PFSK-1 (cell line): ENCODE results near the gene IFNW1.

ENCODE experiments used
- FOXP2 ChIP-seq: optimal IDR thresholded peaks from 2 replicates; pipeline ENCODE3; 2011; ENCODE audit warnings: borderline replicate concordance, control low read depth, inconsistent platforms; ENCODE audit not compliant: insufficient read depth; ENCODE audit errors: extremely low read length, extremely low read depth
- POLR2AphosphoS5 ChIP-seq: IDR thresholded peaks from 2 replicates; pipeline ENCODE4 v1.6.1; 2012; ENCODE audit warnings: low read depth, mild to moderate bottlenecking, control low read depth, low read length, moderate library complexity
- SIN3A ChIP-seq: IDR thresholded peaks from 2 replicates; pipeline ENCODE4 v1.6.1; 2012; ENCODE audit warnings: mild to moderate bottlenecking, low read length, moderate library complexity, borderline replicate concordance; ENCODE audit not compliant: insufficient read depth
- TAF1 ChIP-seq: IDR thresholded peaks from 2 replicates; pipeline ENCODE4 v1.6.1; 2012; ENCODE audit warnings: low read length, control low read depth, borderline replicate concordance; ENCODE audit not compliant: insufficient read depth
- TF ChIP-seq, protein P1 (sequence below), 2 experiments: IDR thresholded peaks; 2 replicates each; pipeline versions ENCODE4 v1.6.1 to v1.8.0; 2011 to 2012; ENCODE audit warnings: low read depth in 2 of 2, low read length in 2 of 2, control low read depth in 1 of 2, inconsistent platforms in 1 of 2, mild to moderate bottlenecking in 1 of 2, moderate library complexity in 1 of 2; ENCODE audit not compliant: insufficient read depth in 1 of 2

The IFNW1 gene

GRCh38 chr9:21121079-21121478 lies 20.6 kb downstream of the IFNW1 start:
- TF ChIP-seq FOXP2 (no peak), TAF1 (no peak), POLR2AphosphoS5 (no peak), SIN3A (no peak)
- TF ChIP-seq, protein P1, sequence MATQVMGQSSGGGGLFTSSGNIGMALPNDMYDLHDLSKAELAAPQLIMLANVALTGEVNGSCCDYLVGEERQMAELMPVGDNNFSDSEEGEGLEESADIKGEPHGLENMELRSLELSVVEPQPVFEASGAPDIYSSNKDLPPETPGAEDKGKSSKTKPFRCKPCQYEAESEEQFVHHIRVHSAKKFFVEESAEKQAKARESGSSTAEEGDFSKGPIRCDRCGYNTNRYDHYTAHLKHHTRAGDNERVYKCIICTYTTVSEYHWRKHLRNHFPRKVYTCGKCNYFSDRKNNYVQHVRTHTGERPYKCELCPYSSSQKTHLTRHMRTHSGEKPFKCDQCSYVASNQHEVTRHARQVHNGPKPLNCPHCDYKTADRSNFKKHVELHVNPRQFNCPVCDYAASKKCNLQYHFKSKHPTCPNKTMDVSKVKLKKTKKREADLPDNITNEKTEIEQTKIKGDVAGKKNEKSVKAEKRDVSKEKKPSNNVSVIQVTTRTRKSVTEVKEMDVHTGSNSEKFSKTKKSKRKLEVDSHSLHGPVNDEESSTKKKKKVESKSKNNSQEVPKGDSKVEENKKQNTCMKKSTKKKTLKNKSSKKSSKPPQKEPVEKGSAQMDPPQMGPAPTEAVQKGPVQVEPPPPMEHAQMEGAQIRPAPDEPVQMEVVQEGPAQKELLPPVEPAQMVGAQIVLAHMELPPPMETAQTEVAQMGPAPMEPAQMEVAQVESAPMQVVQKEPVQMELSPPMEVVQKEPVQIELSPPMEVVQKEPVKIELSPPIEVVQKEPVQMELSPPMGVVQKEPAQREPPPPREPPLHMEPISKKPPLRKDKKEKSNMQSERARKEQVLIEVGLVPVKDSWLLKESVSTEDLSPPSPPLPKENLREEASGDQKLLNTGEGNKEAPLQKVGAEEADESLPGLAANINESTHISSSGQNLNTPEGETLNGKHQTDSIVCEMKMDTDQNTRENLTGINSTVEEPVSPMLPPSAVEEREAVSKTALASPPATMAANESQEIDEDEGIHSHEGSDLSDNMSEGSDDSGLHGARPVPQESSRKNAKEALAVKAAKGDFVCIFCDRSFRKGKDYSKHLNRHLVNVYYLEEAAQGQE (IDR thresholded peaks at IDR 0.05; ENCODE audit: insufficient read depth in 1 of 2, low read depth in 2 of 2, low read length in 2 of 2), result no peak

- TF ChIP-seq POLR2AphosphoS5 (no peak), TAF1 (no peak), SIN3A (no peak), FOXP2 (no peak)
- TF ChIP-seq, protein P1 (IDR thresholded peaks at IDR 0.05; ENCODE audit: insufficient read depth in 1 of 2, low read depth in 2 of 2, low read length in 2 of 2), result no peak
Observed at GRCh38 chr9:21119093-21119770, 22.4 kb downstream of the IFNW1 start.

DNA sequence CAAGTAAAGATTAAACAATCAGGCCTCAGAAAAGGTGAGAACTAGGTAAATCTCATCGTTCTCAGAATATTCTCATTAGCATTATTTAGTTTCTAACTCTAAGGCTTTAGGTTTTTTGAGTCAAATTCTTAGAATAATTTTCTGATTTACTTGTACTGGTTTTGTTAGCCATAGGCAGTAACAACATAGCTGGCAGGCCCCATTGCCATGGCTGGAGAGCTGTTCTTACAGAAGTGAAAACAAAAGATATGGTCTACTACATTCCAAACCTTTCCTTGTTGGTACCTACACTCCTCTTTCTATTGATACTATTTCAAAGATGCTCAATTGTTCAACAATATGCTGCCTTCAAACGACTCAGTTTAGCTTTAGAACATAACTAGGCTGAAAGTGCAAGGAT lies 27.3 kb downstream of the IFNW1 start:
- TF ChIP-seq TAF1 (no peak), POLR2AphosphoS5 (no peak), SIN3A (no peak), FOXP2 (no peak)
- TF ChIP-seq, protein P1 (IDR thresholded peaks at IDR 0.05; ENCODE audit: insufficient read depth in 1 of 2, low read depth in 2 of 2, low read length in 2 of 2), result no peak

DNA sequence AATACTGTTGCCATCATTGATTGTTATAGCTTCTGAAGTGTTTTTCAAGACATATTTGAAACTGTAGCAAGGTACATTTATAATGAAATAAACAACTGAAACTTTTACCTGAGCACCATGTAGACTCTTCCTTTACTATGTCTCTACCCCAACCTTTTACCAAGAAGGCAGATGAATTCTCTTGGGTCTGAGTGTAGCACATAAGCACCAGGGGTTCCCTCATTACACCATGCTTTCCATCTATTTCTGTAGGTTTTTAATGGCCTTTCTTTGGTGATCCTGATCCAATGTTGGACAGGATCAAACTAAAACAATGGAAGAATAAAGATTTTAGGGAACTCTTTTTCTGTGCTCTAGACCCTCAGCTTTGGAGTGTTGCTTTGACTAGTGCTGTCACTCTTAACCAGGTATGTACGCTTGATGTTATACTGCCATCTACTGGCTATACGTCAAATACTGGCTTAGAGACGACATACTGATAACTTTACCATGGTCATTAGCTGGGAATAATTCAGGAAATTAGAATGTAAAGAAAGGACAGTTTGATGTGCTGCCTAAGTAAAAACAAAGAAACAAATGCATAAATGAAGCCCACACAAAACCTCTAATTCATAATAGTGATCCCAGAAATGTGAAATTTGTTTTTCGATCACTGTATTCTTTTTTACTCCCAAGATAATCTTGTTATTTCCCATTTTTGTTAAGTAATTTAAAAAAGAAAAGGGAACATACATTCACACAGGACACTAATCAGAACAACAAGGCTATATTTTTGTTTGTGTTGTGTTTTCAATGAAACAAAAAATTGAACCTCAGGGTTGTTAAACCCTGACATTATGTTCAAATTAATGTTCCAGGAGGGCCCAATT lies 30.7 kb downstream of the IFNW1 start:
- TF ChIP-seq SIN3A (no peak), TAF1 (no peak), POLR2AphosphoS5 (no peak), FOXP2 (no peak)
- TF ChIP-seq, protein P1 (IDR thresholded peaks at IDR 0.05; ENCODE audit: insufficient read depth in 1 of 2, low read depth in 2 of 2, low read length in 2 of 2), result no peak
